ENCODE results near the gene NR3C2.
"Not testable (repeated sequence)": the region's sequence is repeated elsewhere in the genome, so short reads cannot be mapped to it uniquely, and the experiment has no call there.

The NR3C2 gene

DNA sequence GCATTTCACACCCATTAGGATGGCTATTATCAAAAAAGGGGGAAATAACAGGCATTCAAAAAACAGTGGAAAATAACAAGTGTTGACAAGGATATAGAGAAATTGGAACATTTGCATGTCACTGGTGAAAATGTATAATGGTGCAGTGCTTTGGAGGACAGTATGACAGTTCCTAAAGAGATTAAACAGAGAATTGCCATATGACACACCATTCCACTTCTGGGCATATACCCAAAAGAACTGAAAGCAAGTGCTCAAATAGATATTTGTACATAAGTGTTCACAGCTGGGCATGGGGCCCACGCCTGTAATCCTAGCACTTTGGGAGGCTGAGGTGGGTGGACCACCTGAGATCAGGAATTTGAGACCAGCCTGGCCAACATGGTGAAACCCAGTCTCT lies 348.1 kb downstream of the NR3C2 start:
- DNase-seq = no peak

DNA sequence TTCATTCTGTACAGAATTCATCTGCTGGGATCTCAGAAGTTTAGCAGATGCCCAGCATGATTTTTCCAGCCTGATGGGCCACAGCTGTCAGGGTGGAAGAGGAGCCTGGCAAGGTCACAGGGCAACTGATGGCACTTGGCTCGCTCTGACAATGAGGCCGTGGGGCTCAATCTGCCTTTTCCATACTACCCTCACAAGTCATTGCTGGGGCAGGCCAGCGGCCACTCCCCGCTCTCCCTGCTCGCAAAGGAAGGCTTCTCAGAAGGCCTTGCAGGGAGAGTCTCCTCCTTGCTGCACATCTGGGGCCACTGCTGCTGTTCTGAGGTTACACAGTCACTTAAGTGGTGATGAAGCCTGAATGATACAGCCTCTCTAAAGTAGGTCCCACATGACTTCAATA lies 349.1 kb downstream of the NR3C2 start:
- DNase-seq = no peak

DNA sequence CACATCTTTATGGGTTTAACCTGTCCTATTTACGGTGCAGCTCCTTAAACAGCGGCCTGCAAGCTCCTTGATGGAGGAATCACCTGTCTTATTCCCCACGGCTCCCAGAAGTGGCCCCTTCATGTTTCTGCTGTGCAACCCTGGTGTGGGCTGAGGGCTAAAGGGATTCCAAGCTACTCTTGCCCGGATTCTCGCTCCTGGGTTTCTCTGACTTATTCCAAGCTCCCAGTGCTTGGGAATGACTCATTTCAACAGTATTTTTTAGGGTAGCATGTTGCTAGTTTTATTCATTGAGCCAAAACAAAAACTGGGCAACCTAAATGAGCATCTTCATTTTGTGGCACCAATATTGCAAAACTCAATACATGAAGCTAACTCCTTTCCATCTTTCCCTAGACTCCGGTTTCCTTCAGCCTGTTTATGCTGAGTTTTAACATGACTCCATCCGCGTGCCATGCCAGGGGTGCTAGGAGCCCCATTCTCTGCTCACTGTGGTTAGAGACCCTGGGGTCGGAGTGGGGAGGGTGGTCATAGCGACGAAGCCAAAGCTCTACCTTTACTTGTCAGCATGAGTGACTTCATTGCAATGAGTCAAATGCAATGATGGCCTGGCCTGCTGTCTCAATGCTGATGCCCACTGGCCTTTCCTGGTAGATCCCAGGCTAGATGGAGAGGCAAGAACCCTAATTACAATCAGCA lies 349.7 kb downstream of the NR3C2 start:
- no peak for DNase-seq

DNA sequence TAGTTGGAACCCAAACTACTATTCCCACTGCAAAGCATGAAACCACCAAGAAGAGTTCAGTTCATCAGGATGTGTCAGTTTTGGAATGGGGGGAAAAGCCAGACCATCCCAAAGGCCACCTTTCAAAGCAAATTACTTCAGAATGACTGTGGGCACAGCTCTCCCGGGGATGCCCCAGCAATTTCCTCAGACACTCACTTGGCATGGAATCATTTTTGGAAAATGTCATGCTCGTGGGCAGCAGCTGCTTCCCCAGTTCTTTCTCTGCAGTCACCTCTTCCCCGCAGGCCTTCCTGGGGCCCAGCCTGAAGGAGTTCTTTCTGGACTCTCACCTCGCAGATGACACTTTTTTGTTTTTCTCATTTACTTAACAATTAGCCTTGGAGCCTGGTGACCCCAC lies 350.3 kb downstream of the NR3C2 start:
- DNase-seq = no peak

DNA sequence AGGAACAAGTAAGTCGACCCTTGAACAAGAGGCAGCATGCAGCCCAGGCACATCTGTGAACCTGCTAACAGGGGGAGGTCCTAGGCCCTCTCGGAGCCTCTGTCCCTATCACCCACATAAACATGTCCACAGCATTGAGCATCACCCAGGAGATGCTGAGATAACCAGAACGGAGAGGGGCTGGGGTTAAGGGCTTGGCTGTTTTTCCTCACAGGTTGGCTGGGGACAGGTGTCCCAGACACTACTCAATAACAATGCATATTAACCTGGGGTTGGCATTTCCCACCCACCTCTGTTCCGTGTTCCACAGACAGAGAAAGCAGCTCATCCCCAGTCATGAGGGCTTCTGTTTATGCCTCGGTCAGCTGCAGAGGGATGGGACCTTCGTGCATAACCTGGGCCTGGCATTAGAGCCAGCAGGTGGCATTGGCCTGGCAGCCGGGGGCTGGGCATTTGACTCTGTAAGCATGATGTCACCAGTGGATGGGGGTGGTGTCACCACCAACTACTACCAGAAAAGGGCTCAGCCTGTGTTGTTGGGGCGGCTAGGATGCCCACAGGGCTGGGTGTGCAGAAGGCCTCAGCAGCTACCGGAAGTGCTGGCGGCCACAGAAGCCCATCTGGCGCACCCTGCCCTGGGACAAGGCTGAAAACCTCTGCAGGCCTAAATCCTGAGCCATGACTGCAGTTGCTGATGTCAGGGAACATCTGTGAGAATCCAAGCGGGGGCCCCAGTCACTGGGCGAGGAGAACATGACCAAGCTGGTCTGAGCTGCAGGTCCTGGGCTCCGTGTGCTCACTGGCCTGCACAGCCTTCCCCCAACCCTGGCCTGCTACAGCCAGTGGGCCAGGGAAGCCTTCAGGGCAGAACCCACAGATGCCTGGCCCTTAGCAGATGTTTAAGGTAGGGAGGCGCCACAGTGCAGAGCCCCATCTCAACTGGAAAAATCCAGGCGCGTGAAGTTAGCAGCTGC lies 351.4 kb downstream of the NR3C2 start:
- no peak for DNase-seq

DNA sequence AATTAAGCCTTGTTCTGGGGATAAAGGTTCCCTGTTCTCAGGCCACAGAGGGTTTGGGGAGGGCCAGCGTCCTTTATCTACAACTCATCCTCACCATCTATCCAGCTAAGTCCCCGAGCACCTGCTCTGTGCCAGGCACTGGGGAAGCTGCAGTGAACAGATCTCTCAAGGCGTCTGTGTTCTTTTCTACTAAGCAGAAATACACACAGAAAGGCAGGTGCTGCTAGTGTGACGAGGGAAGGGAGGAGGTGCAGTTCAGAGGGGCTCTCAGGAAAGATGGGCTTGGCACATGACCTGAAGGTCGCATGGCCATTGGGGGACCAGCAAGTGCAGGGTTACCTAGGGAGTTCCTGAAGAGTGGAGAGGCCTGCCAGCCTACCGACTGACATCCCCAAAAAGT lies 352.2 kb downstream of the NR3C2 start:
- DNase-seq = no peak

DNA sequence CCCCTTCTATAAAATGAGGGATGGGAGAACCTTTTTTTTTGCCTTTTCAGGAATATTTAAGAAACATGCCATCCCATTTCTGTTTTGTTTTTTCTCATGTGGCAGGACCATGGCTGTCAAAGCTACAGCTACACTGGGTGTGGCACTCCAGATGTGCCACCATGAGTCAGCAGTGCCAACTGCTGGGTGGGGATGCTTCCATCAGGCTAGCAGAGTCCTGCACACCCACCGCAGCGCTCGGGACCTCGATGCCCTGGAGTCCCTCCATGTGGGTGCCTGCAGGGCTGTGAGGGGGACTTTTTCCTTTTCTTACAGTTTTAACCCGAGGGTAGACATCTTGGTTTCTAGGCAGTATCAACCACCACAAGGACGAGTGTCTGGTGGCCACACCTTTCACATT lies 352.6 kb downstream of the NR3C2 start:
- no peak for DNase-seq

DNA sequence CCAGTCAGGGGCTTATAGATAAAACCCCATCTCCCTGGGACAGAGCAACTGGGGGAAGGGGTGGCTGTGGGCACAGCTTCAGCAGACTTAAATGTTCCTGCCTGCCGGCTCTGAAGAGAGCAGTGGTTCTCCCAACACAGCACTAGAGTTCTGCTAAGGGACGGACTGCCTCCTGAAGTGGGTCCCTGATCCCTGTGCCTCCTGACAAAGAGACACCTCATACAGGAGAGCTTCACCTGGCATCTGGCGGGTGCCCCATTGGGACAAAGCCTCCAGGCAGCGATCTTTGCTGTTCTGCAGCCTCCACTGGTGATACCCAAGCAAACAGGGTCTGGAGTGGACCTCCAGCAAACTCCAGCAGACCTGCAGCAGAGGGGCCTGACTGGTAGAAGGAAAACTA lies 359.1 kb downstream of the NR3C2 start:
- not testable (repeated sequence) for DNase-seq

DNA sequence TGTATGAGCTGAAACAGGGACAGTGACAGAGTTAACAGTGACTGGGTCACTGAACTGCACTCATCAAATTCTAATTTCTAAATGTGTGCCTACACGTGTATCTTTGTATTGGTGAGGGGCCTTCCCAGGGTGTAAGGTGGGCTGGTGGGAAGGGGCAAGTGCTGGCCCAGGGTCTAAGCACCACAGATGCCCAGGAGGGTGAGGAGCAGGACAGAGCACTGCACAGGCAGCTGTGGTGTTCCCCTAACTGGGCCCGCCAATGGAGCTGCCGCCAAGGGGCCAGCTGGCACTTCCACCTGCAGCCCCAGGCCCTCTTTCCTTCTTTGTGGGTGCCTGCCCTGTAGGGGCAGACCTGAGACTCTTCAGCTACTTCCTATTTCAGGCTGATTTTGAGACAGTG lies 360.5 kb downstream of the NR3C2 start:
- no peak for DNase-seq

DNA sequence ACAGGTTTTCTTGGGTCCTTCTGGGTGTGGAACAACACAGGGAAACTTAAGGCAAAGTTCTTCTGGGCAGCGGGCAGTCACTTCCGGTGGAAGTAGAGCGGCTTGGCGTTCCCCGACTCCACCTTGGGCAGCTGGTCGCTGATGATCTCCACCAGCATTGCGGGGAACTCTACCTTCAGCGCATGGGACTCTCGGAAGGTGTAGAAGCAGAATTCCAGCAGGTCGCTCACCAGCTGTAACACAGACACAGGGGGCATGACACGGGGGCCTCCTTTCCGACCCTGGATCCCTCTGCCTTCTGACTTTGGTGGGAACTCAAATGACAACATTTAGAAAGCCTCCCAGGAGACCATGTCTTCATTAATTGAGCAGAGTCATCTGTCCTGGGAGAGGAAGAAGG lies 360.9 kb downstream of the NR3C2 start:
- DNase-seq = no peak

DNA sequence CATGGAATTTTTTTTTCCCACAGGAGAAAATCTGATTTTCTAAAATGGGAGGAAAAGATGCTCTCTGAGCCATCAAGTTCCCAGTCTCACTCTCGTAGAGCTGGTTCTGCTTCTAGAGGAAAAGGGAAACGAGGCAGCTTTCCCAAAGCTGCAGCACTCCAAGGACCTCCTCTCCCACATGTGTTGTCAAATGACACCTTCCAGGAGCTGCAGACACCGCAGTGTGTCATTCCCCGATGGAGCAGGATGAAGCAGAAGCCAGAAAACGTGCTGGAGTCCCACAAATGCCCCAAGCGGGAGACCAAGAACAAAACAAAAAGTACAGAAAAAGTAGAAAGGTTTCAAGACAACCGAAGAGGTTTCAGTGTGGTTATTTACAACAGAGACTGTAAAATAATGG lies 362.3 kb downstream of the NR3C2 start:
- no peak for DNase-seq

DNA sequence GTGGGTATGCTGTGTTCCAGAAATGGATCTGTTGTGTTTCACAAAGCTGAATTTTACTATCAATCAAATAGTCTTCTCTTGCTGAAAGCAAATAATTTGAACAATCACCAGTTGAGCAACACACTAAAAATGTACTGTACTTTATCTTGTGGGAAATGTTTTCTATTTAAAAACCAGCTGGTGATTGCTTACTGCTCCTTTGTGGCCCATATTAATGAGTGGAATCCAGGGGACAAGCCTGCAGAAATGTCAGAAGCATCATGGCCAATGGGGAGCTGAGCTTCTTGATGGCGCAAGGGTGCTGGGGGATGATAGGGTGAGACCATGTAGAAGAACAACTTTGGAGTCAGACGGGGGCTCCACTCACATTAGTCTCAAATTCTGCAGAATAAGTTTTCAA lies 364.2 kb downstream of the NR3C2 start:
- DNase-seq = no peak

DNA sequence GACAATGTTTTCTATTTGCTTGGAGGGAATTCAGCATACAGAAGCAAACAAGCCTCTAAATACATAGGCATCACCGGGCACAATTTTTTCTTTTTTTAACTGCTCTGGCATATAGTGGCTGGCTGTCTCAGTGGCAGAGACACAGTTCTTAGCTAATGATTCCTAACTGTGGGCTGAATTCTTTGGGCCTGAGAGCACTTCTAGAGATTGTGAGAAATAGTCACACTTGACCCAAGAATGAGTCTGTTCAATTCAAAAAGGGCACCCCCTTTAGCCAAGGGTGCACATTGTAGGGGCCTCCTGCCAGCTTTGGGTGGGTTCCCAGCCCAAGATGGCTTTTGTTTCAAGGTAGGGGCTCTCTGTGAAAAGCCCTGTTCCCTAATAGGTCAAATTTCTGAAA lies 364.6 kb downstream of the NR3C2 start:
- DNase-seq = no peak

DNA sequence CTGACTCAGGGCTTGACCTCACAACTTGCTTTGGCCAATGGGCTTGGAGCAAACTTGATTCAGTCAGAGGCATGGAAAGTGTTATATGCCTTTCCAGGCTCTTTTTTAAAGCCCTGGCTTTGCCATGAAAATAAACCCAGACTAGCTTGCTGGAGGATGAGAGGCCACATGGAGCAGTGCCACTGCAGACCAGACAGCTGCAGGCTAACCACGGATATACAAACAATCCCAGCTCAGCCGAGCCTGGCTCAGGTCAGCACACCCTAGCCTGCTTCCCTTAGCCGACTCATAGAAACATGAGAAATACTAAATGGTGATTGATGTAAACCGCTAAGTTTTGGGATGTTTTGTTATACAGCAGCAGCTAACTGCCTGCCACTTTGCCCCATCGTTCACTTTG lies 365.2 kb downstream of the NR3C2 start:
- DNase-seq = no peak

DNA sequence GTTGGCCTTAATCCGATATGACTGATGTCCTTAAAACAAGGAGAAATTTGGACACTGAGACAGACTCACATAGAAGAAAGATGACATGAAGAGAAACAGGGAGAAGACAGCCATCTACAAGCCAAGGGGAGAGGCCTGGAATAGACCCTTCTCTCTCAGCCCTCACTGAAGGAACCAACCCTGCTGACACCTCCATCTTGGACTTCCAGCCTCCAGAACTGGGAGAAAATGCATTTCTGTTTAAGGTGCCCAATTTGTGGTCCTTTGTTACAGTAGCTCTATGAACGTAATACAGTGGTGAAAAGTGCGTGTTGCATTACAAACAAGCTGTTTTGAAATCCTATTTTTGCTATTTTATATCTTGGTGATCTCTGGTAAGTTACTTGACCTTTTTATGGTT lies 366.8 kb downstream of the NR3C2 start:
- DNase-seq = no peak

DNA sequence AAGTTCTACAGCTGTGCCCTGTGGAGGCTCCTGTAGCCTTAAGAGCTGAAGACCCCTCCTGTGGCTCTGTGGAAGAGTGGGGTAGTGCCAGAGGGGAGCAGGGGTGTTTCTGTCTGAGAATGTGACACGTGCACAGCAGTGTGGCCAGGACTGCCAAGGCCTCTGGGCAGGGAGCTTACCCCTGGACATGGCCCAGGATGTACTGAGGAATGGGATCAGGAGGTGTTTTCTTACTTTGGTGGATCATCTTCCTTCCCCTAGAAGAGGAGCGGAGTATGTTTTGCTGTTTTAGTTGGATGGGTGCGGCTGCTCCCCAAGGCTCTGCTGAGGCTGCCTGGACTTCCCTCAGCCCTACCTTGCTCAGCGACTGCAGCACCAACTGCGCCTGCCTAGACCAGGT lies 367.8 kb downstream of the NR3C2 start:
- DNase-seq = no peak

DNA sequence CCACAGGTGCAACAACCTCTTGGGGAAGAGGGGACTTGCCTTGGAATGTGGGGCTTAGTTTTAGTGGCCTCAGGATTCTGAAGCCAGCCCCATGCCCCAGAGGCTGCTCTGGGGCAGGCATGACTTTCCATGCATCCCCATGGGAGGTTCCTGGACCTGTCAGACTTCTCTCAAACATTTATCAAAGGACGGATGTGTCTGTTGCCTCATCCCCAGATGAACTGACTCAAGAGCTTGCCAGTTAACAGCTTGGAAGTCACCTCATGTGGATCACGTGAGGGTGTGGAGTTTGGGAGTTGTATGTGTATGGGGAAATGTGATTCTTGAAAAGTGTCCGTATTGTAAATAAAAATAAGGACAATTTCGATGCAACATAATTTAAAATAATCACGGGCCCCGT lies 368.9 kb downstream of the NR3C2 start:
- no peak for DNase-seq

DNA sequence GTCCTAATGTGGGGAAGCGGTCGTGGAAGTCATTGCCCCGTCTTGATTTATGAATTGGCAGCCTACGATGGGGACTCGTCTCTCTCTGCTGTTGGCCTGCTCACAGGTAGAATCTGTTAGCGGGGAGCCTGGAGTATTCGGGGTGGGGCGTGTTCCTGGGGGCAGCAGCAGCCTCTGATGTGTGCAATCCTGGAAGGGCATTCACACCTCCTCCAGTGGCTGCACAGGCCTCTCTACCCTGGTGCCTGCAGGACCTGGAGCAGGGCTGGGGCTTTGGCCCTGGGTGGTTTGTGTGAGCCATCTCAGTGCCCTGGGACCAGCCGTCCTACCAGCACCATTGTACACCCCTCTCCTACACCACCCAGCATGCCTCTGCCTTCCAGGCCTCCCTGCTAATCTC lies 369.4 kb downstream of the NR3C2 start:
- DNase-seq = no peak

DNA sequence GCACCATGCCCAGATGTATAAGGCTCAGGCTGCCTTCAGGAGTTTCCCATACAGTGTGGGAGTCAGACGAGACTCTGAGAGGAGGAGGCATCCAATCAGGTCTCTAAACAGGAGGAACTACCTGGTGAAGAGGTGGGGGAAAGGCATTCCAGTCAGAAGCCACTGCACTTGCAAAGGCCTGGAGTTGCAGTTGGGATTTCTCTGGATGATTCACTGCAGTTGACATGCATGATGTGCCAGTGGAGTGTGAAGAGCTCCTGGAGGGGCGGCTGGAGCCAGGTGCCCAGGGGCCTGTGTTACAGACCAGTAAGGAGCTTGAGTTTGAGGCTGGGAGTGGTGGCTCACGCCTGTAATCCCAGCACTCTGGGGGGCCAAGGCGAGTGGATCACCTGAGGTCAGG lies 371.2 kb downstream of the NR3C2 start:
- DNase-seq = no peak

DNA sequence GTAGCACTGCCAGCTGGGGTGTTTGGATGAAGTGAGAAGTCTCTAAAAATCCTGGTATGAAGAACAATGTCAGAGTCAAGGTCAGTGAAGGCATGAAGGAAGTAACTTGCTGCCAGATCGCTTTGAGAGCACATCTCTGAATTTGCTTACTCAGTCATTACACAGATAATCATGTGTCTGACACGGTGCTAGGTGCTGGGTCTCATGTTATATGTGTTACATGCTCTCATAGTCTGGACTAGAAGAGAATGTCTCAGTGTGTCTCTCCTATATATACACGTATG lies 372.4 kb downstream of the NR3C2 start:
- no peak for DNase-seq

DNA sequence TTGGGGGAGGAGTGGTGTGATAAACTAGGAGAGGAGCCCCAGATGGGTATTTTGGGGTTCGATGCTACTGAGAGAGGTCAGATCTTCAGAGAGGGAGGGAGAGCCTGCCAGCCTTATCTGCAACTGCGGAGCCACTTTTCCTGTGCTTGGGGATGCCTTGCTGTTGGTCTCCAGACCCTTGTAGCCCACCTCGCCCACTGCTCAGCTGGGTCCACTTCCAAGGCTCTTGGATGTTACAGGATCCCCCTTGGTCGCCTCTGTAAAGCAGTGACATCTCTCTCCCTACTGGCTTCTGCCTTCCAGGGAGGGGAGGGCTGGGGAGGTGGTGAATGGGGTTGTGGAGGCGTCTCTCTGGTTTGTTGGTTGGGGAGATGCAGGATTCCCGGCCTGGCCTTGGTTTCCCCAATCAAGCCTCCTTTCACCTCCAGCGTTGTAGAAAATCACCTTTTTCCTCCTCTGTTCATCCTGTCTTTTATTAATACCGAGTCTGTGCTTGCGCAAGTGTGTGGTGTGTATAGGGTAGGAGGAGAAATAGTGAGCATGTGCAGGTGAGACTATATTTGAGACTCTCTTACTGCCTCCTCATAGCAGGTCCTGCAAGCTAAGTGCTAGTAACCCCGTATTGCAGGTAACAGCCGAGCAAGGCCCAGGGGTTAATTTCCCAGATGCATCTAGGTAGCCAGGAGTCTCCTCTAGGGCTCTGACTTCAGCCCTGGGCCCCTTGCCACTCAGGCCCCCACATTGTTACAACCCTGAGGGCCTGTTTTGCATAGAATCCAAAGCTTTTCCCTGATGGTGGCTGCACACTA lies 372.9 kb downstream of the NR3C2 start:
- DNase-seq = no peak

DNA sequence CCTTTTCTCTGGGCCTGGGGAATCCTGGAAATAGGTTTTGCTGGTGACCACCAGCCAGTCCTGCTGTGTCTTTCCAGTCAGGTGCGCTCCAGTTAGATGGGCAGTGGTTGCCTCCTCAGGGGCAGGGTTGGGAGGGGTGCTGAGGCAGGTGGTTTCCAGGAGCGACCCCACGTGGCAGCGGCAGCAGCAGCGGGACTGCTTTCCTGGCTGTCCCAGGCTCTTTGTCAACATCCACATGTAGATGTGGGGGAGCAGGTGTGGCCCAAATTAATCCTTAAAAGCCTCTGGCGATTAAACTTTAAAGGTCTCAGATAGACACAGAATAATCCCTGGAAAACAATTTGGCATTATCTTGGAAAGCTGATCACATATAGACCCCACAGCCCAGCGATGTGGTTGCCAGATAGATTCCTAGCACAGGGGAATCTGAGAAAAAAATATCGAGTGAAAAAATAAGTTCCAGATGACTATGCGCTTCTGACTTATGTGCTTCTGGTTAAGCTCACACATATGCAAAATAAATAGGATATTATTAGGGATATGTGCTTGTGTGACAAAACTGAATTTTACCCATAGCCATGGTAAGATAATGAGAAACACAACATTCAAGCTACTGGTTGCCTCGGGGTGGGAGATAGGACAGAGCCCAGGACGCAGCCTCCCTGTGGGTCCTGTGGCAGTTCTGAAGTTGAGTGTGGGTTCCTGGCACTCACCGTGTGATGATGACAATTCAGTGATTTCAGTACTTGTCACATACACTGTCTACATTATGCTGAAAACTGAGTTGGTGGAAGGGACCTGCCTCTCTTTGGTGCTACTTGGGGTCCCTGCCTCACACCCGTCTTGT lies 373.9 kb downstream of the NR3C2 start:
- DNase-seq = no peak

Measured in activated CD8-positive, alpha-beta memory T cell treated with anti-CD3 and anti-CD28 coated beads, Interleukin-2, amount 50 U/mL, for 48 hours (primary cell).